Measurements from ENCODE around the gene RGS10.
"Not testable (repeated sequence)": the region's sequence is repeated elsewhere in the genome, so short reads cannot be mapped to it uniquely, and the experiment has no call there.

The RGS10 gene, protein sequence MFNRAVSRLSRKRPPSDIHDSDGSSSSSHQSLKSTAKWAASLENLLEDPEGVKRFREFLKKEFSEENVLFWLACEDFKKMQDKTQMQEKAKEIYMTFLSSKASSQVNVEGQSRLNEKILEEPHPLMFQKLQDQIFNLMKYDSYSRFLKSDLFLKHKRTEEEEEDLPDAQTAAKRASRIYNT

DNA sequence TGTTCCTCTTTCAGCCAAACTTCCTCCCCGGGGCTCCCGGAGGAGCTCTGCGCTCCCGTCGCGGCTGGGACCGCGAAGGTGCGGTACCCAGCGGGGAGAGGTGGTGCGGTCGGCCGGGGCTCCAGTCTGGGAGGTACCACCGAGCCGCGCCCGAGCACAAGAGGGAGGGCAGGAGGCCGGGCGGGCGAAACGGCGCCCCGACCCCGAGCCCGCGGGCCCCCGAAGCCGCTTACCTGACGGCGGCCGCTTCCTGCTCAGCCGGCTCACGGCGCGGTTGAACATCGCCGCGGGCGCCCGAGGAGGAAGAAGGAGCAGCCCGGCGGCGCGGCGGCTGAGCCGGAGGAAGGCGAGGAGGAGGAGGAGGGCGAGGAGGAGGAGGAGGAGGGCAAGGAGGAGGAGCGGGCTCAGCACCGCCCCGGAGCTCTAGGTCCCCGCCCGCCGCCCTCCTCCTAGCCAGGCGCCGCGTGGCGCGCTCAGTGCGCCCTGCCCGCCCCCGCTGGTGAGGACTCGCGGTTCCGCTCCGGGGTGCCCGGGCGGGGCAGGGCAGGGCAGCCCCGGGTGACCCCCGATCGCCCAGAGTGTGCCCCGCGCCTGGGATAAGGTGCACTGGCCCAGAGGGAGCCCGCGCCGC lies at the start of gene RGS10:
RGS10 (minus strand) TSS at position 363 of the 631 bp plus-strand sequence; CDS start at position 282, 81 bp downstream.
- DNase-seq: peak in 24 of 56 donors; percentile 6 to 57 (median 26)

DNA sequence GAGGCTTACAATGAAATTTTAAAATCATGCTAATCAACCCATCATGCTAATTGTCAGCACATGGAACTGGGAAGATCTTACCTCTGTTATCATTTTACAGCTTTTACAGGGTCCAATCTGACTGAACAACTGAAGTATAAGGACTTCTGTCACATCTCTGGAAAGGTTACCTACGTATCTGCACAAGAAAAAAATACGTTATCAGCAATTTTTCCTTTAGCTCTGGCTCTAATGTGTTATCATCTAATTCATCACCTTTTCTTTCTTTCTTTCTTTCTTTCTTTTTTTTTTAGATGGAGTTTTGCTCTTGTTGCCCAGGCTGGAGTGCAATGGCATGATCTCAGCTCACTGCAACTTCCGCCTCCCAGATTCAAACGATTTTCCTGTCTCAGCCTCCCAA lies 45.6 kb upstream of the RGS10 start:
- DNase-seq: no peak

DNA sequence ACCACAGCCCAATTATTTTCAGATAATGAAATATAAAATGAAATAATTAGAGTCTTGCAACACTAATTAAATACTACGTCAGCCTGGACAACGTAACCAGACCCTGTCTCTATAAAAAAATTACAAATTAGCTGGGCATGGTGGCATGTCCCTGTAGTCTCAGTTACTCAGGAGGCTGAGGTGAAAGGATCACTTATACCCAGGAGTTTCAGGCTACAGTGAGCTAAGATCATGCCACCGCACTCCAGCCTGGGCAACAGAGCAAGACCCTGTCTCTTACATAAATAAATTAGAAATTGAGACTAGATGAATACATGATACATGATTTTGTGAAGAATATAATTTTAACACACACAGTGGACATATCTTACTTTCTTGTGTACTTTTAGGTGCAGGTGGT lies 35.8 kb upstream of the RGS10 start:
- no peak for DNase-seq

DNA sequence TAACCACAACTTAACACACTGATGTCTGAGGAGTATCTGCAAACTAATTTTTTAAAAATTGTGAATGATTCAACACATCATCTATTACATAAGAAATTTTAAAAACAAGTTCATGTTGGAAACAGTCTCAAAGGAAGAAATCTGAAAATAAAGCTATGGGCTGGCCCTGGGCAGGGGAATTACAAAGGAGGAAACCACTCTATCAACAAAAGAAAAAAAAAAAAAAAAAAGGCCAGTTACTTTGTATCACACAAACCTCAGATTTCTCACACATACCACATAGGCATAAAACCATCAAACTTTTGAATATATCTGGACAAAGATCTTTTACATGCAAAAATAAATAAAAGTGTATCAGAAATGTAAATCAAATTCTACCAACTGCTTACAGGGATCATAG lies 33.5 kb upstream of the RGS10 start:
- DNase-seq: no peak

GRCh38 chr10:119575506-119575905 lies 33.0 kb upstream of the RGS10 start:
- DNase-seq: no peak

GRCh38 chr10:119567978-119568377 lies 25.5 kb upstream of the RGS10 start:
- no peak for DNase-seq

GRCh38 chr10:119562097-119562496 lies 19.6 kb upstream of the RGS10 start:
- no peak for DNase-seq

- DNase-seq: not testable (repeated sequence)
Measured at GRCh38 chr10:119559511-119559910, 17.0 kb upstream of the RGS10 start.

DNA sequence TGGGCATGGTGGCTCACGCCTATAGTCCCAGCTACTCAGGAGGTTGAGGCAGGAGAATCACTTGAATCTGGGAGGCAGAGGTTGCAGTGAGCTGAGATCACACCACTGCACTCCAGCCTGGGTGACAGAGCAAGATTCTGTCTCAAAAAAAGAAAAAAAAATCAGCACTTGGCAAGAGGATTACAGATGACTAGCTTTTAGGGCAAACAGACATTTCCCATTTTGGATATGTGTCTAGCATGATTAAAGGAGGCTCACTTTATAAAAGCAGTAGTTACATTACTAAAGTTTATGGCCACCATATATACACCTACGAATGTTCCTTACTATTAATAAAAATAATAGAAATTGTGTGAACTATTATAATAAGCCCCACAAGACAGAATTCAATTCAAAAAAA lies 13.6 kb upstream of the RGS10 start:
- DNase-seq: not testable (repeated sequence)

DNA sequence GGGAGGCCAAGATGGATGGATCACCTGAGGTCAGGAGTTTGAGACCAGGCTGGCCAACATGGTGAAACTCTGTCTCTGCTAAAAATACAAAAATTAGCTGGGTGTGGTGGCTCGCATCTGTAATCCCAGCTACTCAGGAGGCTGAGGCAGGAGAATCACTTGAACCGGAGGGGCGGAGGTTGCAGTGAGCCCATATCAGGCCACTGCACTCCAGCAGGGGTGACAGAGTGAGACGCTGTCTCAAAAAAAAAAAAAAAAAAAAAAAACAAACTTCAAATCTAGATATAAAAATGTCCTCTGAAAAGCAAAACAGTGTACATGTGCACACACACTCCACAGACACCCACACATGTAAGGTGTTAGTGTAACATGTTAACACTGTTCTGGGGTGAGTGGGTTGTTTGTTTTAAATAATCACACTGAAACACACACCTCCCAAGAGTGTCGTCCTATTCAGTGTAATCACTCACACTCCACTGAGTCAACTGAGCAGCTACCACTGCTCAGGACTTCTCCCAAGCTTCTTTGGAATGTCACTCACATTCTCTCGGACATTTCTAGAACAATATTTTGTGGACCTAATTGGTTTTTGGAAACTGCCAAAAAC lies 12.8 kb upstream of the RGS10 start:
- DNase-seq: no peak

- no peak for DNase-seq
Measured at GRCh38 chr10:119550827-119551226, 8.3 kb upstream of the RGS10 start.

- DNase-seq: no peak
Measured at GRCh38 chr10:119549247-119549999, 6.9 kb upstream of the RGS10 start.

DNA sequence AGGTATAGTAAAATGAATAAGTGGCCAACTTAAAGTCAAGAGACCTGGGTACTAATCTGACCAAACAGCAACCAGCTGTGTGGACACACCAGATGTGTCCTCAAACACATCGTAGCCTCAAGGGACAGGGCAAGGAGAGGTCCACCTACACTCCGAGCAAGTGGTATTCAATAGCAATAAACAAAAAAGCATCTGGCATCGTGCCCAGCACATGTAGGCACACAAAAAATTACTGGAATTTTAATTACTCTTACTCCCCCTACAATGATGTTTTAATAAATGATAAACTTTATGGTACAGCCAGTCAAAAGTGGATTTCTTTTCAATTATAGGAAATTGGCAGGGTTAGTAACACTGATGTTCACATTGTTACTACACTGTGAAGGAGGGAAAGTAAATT lies 3.5 kb upstream of the RGS10 start:
- DNase-seq: no peak

DNA sequence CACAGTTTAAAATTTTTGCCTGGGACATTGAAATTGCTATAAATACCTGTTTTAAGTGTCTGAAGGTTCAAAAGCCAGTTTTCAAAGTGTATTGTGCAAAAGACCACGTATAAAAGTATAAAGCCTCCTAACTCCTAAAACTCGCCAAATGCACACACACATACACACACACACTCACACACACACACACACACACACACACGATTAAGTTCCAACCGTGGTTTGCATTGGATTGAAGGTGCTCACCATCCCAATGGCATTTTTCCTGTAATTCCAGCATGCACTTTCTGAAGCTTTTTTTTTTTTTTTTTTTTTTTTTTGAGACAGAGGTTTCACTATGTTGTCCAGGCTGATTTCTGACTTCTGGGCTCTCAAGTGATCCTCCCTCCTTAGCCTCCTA lies 2.8 kb upstream of the RGS10 start:
- no peak for DNase-seq

DNA sequence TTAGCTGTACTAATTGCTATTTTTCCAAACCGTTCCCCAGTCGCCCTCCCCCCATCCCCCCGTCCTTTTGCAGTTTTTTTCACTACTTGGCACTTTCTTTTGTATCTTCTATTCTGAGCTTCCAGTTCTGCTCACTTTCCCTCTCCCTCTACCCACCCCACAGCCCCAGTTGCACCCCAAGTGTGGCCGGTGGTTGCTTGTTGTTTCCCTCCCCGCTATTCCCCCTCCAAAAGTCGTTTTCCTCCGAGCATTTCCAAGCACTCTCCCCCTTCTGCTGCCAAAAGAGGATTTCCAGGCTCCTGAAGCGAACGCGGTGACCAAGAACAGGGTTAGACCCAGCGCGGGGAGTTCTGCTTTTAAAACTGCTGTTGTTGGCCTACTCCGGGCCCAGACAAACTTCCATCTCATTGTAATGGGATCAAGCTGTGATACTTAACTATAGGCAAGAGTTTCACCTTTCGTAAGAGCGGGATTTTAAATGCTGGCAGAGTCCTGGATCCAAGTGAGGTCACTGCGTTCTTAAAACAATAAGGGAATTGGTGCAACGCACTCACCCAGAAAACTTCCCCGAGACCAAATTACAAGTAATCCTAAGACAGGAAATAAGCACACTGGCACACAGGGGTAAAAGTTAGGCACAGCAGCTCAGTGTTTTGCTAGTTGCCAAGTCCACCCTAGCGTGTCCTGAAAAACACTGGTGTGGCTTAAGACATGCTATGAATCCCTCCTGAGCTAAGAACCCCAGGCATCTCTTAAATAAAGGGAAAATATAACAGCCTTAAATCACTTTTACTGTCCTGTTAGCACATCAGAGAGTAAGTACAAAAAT lies 1.5 kb upstream of the RGS10 start:
- DNase-seq: no peak

DNA sequence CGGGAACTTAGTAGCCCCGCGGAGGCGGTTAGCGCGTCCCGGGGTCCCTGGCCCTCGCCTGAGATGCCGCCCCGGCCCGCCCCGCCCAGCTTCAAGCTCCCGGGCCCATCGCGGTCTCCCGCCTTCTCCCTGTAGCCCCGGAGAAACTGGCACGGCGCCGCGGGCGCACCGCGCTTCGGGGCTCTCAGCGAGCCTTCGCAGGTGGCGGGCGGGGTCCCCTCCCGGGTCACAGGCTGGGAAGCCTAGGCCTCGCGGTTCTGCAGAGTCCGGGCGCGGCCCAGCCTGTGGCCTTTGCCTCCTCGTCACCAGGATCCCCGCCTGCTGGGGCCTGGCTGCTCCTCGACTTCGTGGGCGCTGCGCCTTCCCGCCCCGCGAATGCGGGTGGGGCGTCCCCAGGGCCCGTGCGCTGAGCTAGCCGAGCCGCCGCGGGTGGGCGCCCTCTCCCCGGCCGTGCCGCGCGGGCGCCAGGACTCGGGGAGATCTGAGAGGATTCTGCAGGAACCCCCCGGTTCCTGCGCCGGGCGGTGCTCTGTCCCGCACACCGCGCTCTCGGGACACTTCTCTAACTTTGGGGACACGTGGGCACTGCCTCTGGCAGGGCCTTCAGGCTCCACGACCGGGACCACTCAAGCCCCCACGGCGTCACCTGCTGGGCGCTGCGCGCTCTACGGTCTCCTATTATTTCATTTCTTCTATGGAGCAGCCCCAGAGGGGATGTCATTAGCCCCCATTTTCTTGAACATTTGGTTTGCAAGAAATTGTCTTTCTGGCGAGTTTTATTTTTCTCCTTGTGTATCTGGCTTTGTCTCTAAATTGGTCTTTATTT lies 682 bp upstream of the RGS10 start:
- peak in 6 of 56 donors; percentile 6 to 54 (median 22) for DNase-seq

DNA sequence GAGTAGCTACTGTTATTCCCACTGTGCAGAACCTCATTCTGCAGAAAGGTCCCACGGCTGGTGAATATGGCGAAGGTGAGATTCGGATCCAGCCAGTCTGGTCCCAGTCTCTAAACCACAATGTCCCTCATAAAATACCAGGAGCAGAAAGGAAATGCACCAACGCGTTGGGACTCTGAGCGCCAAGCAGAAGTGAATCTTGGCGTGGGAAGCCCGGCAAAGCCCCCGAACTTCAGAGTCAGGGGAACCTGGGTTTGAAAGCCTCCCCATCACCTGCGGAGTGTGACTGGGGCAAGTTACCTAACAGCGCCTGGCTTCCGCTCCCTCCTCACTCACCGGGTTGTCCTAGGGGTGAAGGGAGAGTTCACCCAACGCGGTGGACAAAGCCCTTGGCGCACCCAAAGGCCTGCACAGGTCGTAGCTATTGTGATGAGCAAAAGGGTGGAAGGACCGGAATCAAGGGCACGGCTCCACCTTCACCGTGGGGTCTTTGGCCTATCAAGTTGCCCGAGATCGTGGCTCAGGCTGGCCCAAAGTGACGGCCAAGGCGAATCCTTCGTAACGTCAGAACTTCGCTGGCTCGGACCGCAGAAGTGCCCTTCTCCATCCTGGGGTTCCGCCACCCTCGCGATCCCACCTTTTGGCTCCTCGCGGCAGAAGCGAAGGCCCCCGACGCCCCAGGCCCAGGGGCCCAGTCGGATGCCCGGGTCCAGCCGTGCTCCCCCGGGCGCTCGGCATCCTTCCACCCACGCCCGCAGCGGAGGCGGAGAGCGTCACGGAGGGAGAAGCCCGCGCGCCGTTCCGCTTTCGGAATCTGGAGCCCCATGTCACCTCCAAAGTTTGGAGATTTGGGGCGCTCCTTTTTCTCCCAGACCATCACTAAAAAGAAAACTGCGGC lies 811 bp downstream of the RGS10 start:
- peak in 2 of 56 donors; percentile 13 to 31 for DNase-seq

GRCh38 chr10:119541046-119541445 lies 1.5 kb downstream of the RGS10 start:
- no peak for DNase-seq

GRCh38 chr10:119540038-119540437 lies 2.5 kb downstream of the RGS10 start:
- DNase-seq: no peak

All from nucleus accumbens (tissue), 56 donors.